Naive thymus-derived CD4-positive, alpha-beta T cell (primary cell): ENCODE data around the gene ZMAT2. TPM values are rescaled to one million over a fixed set of nuclear protein-coding genes. Genes with fewer than 3 reads are reported as not detected.
A peak's percentile ranks its signal among the peaks of the same experiment; 100 is the strongest.
"Not testable (repeated sequence)": the region's sequence is repeated elsewhere in the genome, so short reads cannot be mapped to it uniquely, and the experiment has no call there.

ENCODE experiments used
- ATAC-seq: fragments of 150-1000 bp; cut with Tn5 transposase; 2 replicates; pipeline ENCODE4 v1.10.0; 2021; ENCODE audit warnings: mild to moderate bottlenecking, moderate library complexity
- CTCF ChIA-PET: fragments of 350-600 bp; sonication (Branson Sonifier 250); formaldehyde crosslinking; loops from one replicate; lab custom pipeline; 2021; ENCODE audit warnings: antibody characterized with exemption; lab: Charles Lee
- POLR2A ChIA-PET: fragments of 350-600 bp; sonication (Branson Sonifier 250); formaldehyde crosslinking; loops from one replicate; lab custom pipeline; 2021; ENCODE audit warnings: antibody characterized with exemption, inconsistent platforms; lab: Charles Lee
- DNase-seq, 9 donors: peaks; one replicate each; pipeline versions ENCODE4 v3.0.0 to v3.0.0-alpha.2; 2020 to 2022; ENCODE audit warnings: mixed read lengths in 1 of 9
- H3K27ac ChIP-seq: one replicate; pipeline ENCODE4 v1.7.0; 2013; ENCODE audit warnings: mild to moderate bottlenecking, low read depth, low read length, moderate library complexity
- H3K27me3 ChIP-seq, 2 donors: one replicate each; pipeline ENCODE4 v1.7.0; 2013; ENCODE audit warnings: low read length in 2 of 2, mild to moderate bottlenecking in 2 of 2, moderate library complexity in 2 of 2; ENCODE audit not compliant: control insufficient read depth in 2 of 2, insufficient read depth in 2 of 2
- H3K36me3 ChIP-seq, 3 experiments: 1 replicate in 2 of 3; 2 replicates in 1 of 3; pipeline ENCODE4 v1.7.0; 2013; ENCODE audit warnings: low read length in 3 of 3, mild to moderate bottlenecking in 3 of 3, moderate library complexity in 1 of 3; ENCODE audit not compliant: insufficient read depth in 3 of 3, control insufficient read depth in 2 of 3
- H3K4me1 ChIP-seq, 2 donors: one replicate each; pipeline ENCODE4 v1.7.0; 2013; ENCODE audit warnings: low read length in 2 of 2, mild to moderate bottlenecking in 2 of 2, moderate library complexity in 1 of 2; ENCODE audit not compliant: control insufficient read depth in 2 of 2, insufficient read depth in 2 of 2
- H3K4me3 ChIP-seq: 2 replicates; pipeline ENCODE4 v1.7.0; 2013; ENCODE audit warnings: mild to moderate bottlenecking, low read length
- H3K9me3 ChIP-seq, 3 experiments: 1 replicate in 2 of 3; 2 replicates in 1 of 3; pipeline ENCODE4 v1.7.0; 2013; ENCODE audit warnings: low read length in 3 of 3; ENCODE audit not compliant: control insufficient read depth in 2 of 3
- H3K27ac Mint-ChIP-seq, 9 donors: one replicate each; pipeline ENCODE4 v1.8.0; 2020 to 2022; ENCODE audit warnings: mixed read lengths in 9 of 9, mild to moderate bottlenecking in 8 of 9, moderate library complexity in 5 of 9, inconsistent platforms in 2 of 9
- H3K27me3 Mint-ChIP-seq, 5 donors: one replicate each; pipeline ENCODE4 v1.8.0; 2021 to 2022; ENCODE audit warnings: mixed read lengths in 5 of 5, mild to moderate bottlenecking in 1 of 5
- H3K36me3 Mint-ChIP-seq, 5 donors: one replicate each; pipeline ENCODE4 v1.8.0; 2020 to 2022; ENCODE audit warnings: mixed read lengths in 5 of 5, mild to moderate bottlenecking in 3 of 5, inconsistent platforms in 1 of 5
- H3K4me1 Mint-ChIP-seq, 7 donors: one replicate each; pipeline ENCODE4 v1.8.0; 2020 to 2022; ENCODE audit warnings: mixed read lengths in 7 of 7, mild to moderate bottlenecking in 3 of 7, inconsistent platforms in 1 of 7
- H3K4me3 Mint-ChIP-seq, 10 donors: one replicate each; pipeline ENCODE4 v1.8.0; 2020 to 2022; ENCODE audit warnings: mild to moderate bottlenecking in 10 of 10, mixed read lengths in 10 of 10, moderate library complexity in 6 of 10, inconsistent platforms in 2 of 10
- H3K9me3 Mint-ChIP-seq, 11 donors: one replicate each; pipeline ENCODE4 v1.8.0; 2020 to 2022; ENCODE audit warnings: mixed read lengths in 11 of 11, mild to moderate bottlenecking in 4 of 11, inconsistent platforms in 1 of 11, moderate library complexity in 1 of 11
- intact Hi-C, 2 donors: fragments of 100-400 bp; cut with micrococcal nuclease; formaldehyde crosslinking; loops; one replicate each; pipeline ENCODE4 v1.15.1; 2023
- polyA plus RNA-seq, 2 donors: library from polyadenylated mRNA; unstranded; fragments of 300-500 nt; fragmentation: Illumina TruSeq; gene quantifications; one replicate each; pipeline ENCODE4 v1.2.3, GENCODE V29; 2021
- total RNA-seq, 6 experiments: library from RNA in 5 of 6; stranded (reverse) in 5 of 6; gene quantifications; 1 replicate in 5 of 6; 2 replicates in 1 of 6; pipeline ENCODE4 v1.2.3 and lab custom pipeline; 2021 to 2026

The ZMAT2 gene
- total RNA-seq, result 10 to 100 TPM; 37.7 to 63.0 (median 55.1) TPM
- 10 to 100 TPM; 75.1 to 76.4 TPM for polyA plus RNA-seq
- 64.1 reads per million, percentile 76 among the genes with 10 or more reads in this experiment for total RNA-seq (lab: John Stamatoyannopoulos, UW)

DNA sequence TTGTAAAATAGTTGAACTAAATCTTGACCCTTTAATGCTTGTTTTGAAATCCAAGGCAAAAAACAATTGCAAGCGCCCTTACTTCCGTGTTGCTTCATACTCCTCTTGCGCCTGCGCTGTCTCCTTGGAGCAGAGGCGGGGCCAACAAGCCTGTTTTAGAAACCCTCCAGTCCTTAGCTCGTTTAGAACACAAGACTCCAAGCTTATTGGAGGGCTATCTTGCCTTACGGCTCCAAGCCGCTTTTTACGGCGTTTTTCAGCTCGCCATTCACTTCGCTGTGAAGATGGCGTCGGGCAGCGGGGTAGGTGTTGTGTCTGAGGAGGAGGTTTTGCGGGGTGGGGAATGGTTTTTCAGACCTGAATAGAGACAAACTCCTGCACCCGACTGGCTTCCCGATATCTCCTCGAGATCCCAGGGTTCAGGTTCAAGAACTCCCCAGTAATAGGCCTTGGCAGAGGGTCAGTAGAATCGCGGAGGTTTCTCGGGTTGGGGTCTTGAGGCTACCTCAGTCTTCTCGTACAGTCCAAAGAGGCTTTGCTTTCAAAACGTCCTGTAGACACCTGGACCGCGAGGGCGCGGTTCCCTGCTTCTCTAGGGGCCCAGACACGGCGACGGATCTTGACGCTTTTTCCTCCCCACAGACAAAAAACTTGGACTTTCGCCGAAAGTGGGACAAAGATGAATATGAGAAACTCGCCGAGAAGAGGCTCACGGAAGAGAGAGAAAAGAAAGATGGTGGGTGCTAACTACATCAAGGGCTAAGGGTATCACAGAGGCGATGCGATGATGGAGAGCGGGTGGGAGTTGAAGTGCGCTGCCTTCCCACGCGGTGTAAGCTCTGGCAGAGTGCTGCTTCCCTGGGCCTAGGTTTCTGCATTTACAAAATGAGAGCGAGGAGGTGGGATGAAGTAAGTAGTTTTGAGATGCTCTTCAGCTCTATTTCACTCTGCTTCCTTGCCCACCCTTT, at the start of gene ZMAT2:
Gene ZMAT2, plus strand, starts transcription at position 271 of the 968 bp plus-strand sequence. Its CDS starts 14 bp downstream, at position 285.
- CTCF ChIA-PET, result interaction anchor here (0.6 to 1.1 kb wide), 4 partner anchors 8 to 557 kb away, joined by 3 to 5 read pairs (median 4); no protein-coding TSS in a partner anchor
- H3K4me3 ChIP-seq, result peak within 1 kb of the TSS; percentile 78

DNA sequence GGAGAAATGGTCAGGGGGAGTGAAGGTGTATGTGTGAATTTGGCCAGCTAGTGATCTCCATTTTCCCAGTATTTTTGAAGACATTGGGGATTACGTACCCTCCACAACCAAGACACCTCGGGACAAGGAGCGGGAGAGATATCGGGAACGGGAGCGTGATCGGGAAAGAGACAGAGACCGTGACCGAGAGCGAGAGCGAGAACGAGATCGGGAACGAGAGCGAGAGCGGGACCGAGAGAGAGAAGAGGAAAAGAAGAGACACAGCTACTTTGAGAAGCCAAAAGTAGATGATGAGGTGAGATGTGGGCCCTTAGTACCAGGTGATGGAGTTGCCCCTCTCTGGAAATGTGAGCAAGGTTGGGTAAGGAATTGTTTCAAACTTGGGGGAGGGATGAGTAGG, 41.4 kb upstream of the ZMAT2 start:
- ChIA-PET POLR2A (interaction anchor here (1.6 kb wide), 1 partner anchor 12 kb away, joined by 12 read pairs; the partner anchor contains the start of genes IK and NDUFA2), CTCF (no interaction called here)
- H3K27ac ChIP-seq, result no peak overlapping the region
- Mint-ChIP-seq H3K4me1 (peaks cover 7 to 18% (median 11%) of the 10 kb centered on the region in 7 donors), H3K9me3 (peaks cover 0 to 1% (median 0%) of the 10 kb centered on the region in 11 donors), H3K36me3 (peaks cover 23 to 67% (median 49%) of the 10 kb centered on the region in 5 donors), H3K27me3 (no peaks in the 10 kb centered on the region), H3K27ac (peak overlapping the region in 6 of 9 donors; percentile 4 to 84 (median 50)), H3K4me3 (no peak overlapping the region)
- no peaks in the 10 kb centered on the region for H3K9me3 ChIP-seq
- H3K4me1 ChIP-seq, result no peaks in the 10 kb centered on the region
- H3K4me3 ChIP-seq, result no peak overlapping the region
- no peak for DNase-seq
- intact Hi-C loops, result no loop called here
- no peak for ATAC-seq
- H3K27me3 ChIP-seq, result no peaks in the 10 kb centered on the region
- H3K36me3 ChIP-seq, result peaks cover 39 to 86% (median 50%) of the 10 kb centered on the region in 3 experiments

More for the DNA sequence above, at the start of gene ZMAT2:
- POLR2A ChIA-PET, result interaction anchor here (0.7 to 6.9 kb wide), 17 partner anchors 7 to 1369 kb away, joined by 3 to 73 read pairs (median 4); partner anchors contain the start of genes ANKHD1, EIF4EBP3, HARS1 and HARS2
- H3K27ac Mint-ChIP-seq, result peak within 1 kb of the TSS; percentile 90 to 99 (median 97)
- DNase-seq, result peak; percentile 74 to 97 (median 92)
- H3K36me3 Mint-ChIP-seq, result peaks cover 37 to 56% (median 40%) of the 10 kb centered on the region in 5 donors
- H3K9me3 Mint-ChIP-seq, result peaks cover 0 to 5% (median 0%) of the 10 kb centered on the region in 11 donors
- intact Hi-C loops, result loop anchor here (1.0 to 10.0 kb wide), 14 partner anchors 9 to 864 kb away; partner anchors contain the start of genes ANKHD1 (in 2 of the 2), APBB3 (in 2 of the 2), EIF4EBP3 (in 2 of the 2) and HARS1 (in 2 of the 2)
- peak; percentile 100 for ATAC-seq
- H3K4me3 Mint-ChIP-seq, result peak within 1 kb of the TSS; percentile 93 to 100 (median 98)
- peaks cover 4 to 14% of the 10 kb centered on the region in 2 donors for H3K4me1 ChIP-seq
- H3K27ac ChIP-seq, result peak within 1 kb of the TSS; percentile 87
- no peaks in the 10 kb centered on the region for H3K27me3 ChIP-seq
- no peaks in the 10 kb centered on the region for H3K9me3 ChIP-seq
- H3K27me3 Mint-ChIP-seq, result no peaks in the 10 kb centered on the region
- H3K36me3 ChIP-seq, result peaks cover 30 to 84% (median 39%) of the 10 kb centered on the region in 3 experiments
- H3K4me1 Mint-ChIP-seq, result peaks cover 18 to 35% (median 29%) of the 10 kb centered on the region in 7 donors

DNA sequence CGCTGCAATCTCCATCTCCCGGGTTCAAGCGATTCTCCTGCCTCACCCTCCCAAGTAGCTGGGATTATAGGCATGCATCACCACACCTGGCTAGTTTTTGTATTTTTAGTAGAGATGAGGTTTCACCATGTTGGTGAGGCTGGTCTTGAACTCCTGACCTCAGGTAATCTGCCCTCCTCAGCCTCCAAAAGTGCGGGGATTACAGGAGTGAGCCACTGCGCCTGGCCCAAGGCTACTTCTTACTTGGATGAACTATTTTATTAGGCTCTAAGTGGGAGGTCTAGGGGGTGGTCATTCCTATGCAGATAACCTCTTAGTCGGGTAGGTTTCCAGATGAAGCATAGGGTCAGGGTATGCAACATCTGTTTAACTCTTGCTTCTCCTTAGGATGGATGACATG, 39.9 kb upstream of the ZMAT2 start:
- H3K27me3 ChIP-seq, H3K9me3 Mint-ChIP-seq, H3K4me1 ChIP-seq, H3K4me3 Mint-ChIP-seq, intact Hi-C loops, H3K9me3 ChIP-seq, H3K27me3 Mint-ChIP-seq, CTCF ChIA-PET, H3K27ac ChIP-seq, H3K4me3 ChIP-seq, ATAC-seq, DNase-seq: not testable (repeated sequence)
- peak overlapping the region in 3 of 9 donors; percentile 27 to 34 (median 29) for H3K27ac Mint-ChIP-seq
- POLR2A ChIA-PET, result interaction anchor here (1.5 kb wide), 1 partner anchor 13 kb away, joined by 3 read pairs; the partner anchor contains the start of genes IK and NDUFA2
- H3K36me3 ChIP-seq, result peaks cover 26 to 76% (median 36%) of the 10 kb centered on the region in 3 experiments
- peaks cover 3 to 18% (median 14%) of the 10 kb centered on the region in 7 donors for H3K4me1 Mint-ChIP-seq
- H3K36me3 Mint-ChIP-seq, result peaks cover 24 to 53% (median 36%) of the 10 kb centered on the region in 5 donors

DNA sequence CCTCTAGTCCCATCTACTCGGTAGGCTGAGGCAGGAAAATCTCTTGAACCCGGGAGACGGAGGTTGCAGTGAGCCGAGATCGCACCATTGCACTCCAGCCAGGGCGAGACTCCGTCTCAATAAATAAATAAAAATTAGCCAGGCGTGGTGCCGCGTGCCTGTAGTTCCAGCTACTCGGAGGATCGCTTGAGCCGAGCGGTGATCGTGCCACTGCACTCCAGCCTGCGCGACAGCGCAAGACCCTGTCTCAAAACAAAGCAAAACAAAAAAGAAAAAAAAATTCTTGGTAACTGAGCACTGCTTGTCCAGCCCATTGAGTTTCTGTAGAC, 36.3 kb upstream of the ZMAT2 start:
- CTCF ChIA-PET, result interaction anchor here (0.6 kb wide), 1 partner anchor 47 kb away, joined by 3 read pairs; no protein-coding TSS in a partner anchor
- H3K27ac Mint-ChIP-seq, result peak overlapping the region; percentile 93 to 100 (median 98)
- ATAC-seq, result no peak
- H3K4me3 ChIP-seq, result peak overlapping the region; percentile 95
- no peaks in the 10 kb centered on the region for H3K27me3 Mint-ChIP-seq
- POLR2A ChIA-PET, result interaction anchor here (0.6 to 5.2 kb wide), 14 partner anchors 12 to 111 kb away, joined by 3 to 41 read pairs (median 5); partner anchors contain the start of genes HARS1, HARS2, IK and NDUFA2
- H3K4me3 Mint-ChIP-seq, result peak overlapping the region; percentile 96 to 100 (median 98)
- peaks cover 5 to 61% (median 18%) of the 10 kb centered on the region in 3 experiments for H3K36me3 ChIP-seq
- DNase-seq, result no peak
- no peaks in the 10 kb centered on the region for H3K9me3 ChIP-seq
- H3K36me3 Mint-ChIP-seq, result peaks cover 19 to 51% (median 39%) of the 10 kb centered on the region in 5 donors
- peaks cover 15 to 48% (median 38%) of the 10 kb centered on the region in 7 donors for H3K4me1 Mint-ChIP-seq
- intact Hi-C loops, result loop anchor here (1.0 kb wide), 10 partner anchors 17 to 557 kb away; partner anchors contain the start of genes ANKHD1 (in 2 of the 2), APBB3 (in 2 of the 2), HARS1 (in 2 of the 2) and HARS2 (in 2 of the 2)
- H3K27me3 ChIP-seq, result no peaks in the 10 kb centered on the region
- H3K4me1 ChIP-seq, result peaks cover 0 to 8% of the 10 kb centered on the region in 2 donors
- H3K9me3 Mint-ChIP-seq, result peaks cover 0 to 1% (median 0%) of the 10 kb centered on the region in 11 donors
- peak overlapping the region; percentile 97 for H3K27ac ChIP-seq

GRCh38 chr5:140664359-140665119, 35.7 kb upstream of the ZMAT2 start, which contains the start of gene WDR55:
WDR55 (plus strand) TSS chr5:140664904; CDS start chr5:140664913, 9 bp downstream.
- Mint-ChIP-seq H3K36me3 (peaks cover 19 to 51% (median 34%) of the 10 kb centered on the region in 5 donors), H3K9me3 (peaks cover 0 to 1% (median 0%) of the 10 kb centered on the region in 11 donors), H3K27ac (peak within 1 kb of the TSS; percentile 93 to 100 (median 98)), H3K4me1 (peaks cover 17 to 48% (median 38%) of the 10 kb centered on the region in 7 donors), H3K4me3 (peak within 1 kb of the TSS; percentile 96 to 100 (median 98)), H3K27me3 (no peaks in the 10 kb centered on the region)
- Histone ChIP-seq H3K9me3 (no peaks in the 10 kb centered on the region), H3K27ac (peak within 1 kb of the TSS; percentile 97), H3K4me1 (peaks cover 0 to 8% of the 10 kb centered on the region in 2 donors), H3K27me3 (no peaks in the 10 kb centered on the region), H3K36me3 (peaks cover 3 to 61% (median 18%) of the 10 kb centered on the region in 3 experiments), H3K4me3 (peak within 1 kb of the TSS; percentile 95)
- POLR2A ChIA-PET, result interaction anchor here (0.6 to 5.2 kb wide), 19 partner anchors 11 to 117 kb away, joined by 3 to 41 read pairs (median 4); partner anchors contain the start of genes EIF4EBP3, HARS1, HARS2 and IK
- CTCF ChIA-PET, result interaction anchor here (0.6 to 1.6 kb wide), 3 partner anchors 17 to 47 kb away, joined by 3 to 4 read pairs (median 3); partner anchors contain the start of genes IK and NDUFA2
- intact Hi-C loops, result loop anchor here (1.0 kb wide), 10 partner anchors 17 to 557 kb away; partner anchors contain the start of genes ANKHD1 (in 2 of the 2), APBB3 (in 2 of the 2), HARS1 (in 2 of the 2) and HARS2 (in 2 of the 2)
- DNase-seq (peak; percentile 91 to 98 (median 94)), ATAC-seq (peak; percentile 97)
